NCI-H2171 treated with DMSO at 0.1 percent for 48 hours (cell line): Measurements from ENCODE around the gene SLC45A2.
"Not testable (repeated sequence)": the region's sequence is repeated elsewhere in the genome, so short reads cannot be mapped to it uniquely, and the experiment has no call there.

ENCODE experiments used
- DNase-seq: peaks from one replicate; lab custom pipeline; 2025; lab: John Stamatoyannopoulos, UW

The SLC45A2 gene, protein sequence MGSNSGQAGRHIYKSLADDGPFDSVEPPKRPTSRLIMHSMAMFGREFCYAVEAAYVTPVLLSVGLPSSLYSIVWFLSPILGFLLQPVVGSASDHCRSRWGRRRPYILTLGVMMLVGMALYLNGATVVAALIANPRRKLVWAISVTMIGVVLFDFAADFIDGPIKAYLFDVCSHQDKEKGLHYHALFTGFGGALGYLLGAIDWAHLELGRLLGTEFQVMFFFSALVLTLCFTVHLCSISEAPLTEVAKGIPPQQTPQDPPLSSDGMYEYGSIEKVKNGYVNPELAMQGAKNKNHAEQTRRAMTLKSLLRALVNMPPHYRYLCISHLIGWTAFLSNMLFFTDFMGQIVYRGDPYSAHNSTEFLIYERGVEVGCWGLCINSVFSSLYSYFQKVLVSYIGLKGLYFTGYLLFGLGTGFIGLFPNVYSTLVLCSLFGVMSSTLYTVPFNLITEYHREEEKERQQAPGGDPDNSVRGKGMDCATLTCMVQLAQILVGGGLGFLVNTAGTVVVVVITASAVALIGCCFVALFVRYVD

GRCh38 chr5:33984671-33985124, at the start of gene SLC45A2:
SLC45A2 (minus strand) TSS chr5:33984693; CDS start chr5:33984583, 110 bp downstream.
- DNase-seq, result no peak

GRCh38 chr5:34031966-34032365, 47.5 kb upstream of the SLC45A2 start:
- DNase-seq, result no peak

DNA sequence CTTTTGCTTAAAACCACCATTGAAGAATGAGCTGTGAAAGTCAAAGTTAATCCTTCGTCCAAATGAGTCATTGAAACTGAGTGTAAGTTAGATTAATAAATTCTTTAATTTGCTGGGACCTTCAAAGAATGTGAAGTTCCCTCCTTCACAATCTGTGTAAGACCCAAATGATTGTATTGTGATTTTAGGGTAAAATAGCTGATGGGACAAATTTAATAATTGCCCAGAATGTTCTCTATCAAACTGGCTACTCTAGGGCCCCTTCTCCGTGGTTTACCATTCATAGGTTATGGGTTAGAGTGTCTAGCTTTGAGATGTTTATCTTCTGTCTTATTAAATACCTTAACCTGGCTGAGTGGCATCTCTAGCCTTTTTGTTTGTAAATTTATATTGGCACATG, 46.6 kb upstream of the SLC45A2 start:
- DNase-seq, result no peak

DNA sequence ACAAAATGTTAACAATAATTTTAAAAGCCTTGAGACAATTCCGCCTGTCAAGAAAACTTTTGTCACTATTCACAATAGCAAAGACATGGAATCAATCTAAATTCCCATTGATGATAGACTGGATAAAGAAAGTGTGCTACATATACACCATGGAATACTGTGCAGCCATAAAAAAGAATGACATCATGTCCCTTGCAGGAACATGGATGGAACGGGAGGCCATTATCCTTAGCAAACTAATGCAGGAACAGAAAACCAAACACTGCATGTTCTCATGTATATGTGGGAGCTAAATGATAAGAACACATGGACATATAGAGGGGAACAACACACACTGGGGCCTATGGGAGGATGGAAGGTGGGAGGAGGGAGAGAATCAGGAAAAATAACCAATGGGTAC, 46.1 kb upstream of the SLC45A2 start:
- not testable (repeated sequence) for DNase-seq

DNA sequence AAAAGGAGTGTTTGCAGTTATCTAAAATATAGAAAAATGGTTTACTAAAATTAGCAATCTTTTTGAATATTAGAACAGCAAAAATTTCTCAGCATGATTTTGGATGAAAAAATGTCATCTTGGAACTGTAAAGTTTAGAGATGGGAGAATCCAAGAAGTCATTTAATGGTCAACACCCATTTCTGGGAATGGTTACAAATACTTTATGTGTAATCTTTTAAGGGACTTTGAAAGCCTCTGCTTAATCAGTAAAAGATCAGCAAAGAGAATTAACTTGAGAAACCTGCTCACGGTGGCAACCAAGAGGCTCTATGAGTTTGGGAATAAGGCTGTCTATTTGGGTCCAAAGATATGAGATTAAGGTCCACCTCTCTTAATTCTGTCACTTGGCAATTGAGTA, 45.6 kb upstream of the SLC45A2 start:
- DNase-seq, result no peak

DNA sequence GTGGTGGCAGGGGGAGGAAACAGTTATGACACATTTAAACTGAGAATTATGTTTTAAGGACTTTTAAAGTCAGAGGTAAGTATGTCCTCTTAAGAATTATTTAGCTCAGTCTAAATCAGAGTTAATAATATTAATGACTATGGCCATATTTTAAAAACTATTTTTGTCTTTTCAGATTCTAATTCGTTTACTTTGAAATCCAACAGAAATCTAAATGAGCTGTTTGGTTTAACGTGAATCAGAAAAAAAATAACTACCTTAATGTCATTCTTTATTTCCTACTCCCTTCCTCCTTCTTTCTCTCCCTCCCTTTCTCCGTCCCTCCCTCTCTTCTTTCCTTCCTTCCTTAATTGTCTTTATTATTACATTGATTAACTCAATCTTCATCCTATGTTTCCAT, 43.9 kb upstream of the SLC45A2 start:
- DNase-seq, result no peak

GRCh38 chr5:34026089-34026761, 41.7 kb upstream of the SLC45A2 start:
- no peak for DNase-seq

DNA sequence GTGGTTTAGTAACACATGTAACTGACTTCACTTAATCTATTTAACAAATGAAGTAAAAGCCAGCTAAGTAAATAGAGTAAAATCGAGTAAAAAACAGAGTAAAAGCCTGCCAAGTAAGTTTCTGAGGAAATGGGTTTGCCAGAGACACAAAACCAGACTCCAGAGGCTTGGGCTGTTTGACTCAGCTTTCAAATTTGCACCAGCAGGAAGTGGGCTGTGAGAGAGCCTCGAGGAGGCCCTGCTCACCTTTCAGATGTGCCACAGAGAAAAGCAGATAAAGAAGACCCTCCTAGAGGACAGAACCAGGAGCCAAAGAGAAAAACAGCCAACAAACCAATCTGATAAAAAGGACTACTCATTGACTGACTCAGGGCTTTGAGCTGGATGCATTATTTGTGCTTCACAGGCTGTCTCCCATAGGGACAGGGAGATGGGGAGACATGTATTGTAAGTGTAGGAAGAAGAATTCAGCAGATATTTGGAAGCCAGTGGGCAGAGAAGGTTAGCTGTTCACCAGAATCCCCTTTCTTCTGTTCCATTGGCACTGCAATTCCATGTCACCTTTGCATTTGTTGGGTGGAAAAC, 37.7 kb upstream of the SLC45A2 start:
- no peak for DNase-seq

DNA sequence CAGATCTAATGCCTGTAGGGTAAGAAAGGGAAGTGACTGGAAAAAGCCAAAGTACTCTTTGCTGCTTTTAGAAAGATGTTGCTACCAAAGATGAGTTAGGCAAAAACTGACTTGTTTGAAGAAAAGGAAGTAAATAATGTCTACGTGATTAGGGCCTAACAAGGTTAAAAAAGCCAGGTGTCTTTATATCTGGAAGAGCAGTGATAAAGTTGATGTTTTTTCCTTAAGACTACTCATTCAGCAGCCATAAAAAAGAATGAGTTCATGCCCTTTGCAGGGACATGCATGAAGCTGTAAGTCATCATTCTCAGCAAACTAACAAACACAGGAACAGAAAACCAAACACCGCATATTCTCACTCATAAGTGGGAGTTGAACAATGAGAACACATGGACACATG, 36.8 kb upstream of the SLC45A2 start:
- no peak for DNase-seq

DNA sequence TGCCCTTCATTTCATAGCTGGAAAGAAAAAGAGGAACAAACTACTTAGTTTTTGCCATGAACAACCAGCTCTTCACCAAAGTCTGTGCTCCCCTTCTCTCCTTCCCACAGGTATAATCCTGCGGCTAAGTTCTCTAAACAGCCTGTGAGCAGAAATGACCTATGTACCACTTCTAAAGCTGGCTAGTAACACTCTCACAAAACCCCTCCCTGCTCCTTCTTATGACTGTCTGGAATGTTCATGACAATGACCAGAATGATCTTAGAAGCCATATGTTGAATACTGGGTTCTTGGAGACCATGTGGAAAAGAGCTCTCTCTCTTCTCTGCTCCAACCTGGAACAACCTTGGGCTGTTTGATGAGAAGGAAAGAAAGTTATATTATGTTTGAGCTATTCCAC, 36.2 kb upstream of the SLC45A2 start:
- no peak for DNase-seq

- DNase-seq, result no peak
Measured at GRCh38 chr5:34017254-34017653, 32.8 kb upstream of the SLC45A2 start.

DNA sequence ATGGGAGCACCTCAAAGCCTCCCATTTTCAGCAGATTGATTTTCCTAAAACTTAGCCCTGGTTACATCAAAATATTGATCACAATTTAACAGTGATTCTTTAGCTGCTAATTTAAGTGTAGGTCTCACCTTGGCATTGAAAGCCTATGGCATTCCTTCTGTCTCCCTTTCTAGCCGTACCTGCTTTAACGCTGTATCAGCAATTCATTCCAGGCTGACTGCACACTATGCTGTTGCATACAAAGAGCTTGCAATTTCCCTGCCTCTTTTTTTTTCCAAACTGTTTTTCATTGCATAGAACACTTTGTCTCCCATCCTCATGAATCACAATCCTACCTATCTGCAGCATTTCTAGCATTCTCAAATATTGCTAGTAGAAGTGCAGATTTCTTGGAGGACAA, 32.3 kb upstream of the SLC45A2 start:
- no peak for DNase-seq

GRCh38 chr5:34016222-34016621, 31.7 kb upstream of the SLC45A2 start:
- no peak for DNase-seq

- no peak for DNase-seq
Measured at GRCh38 chr5:34015120-34015822, 30.8 kb upstream of the SLC45A2 start.

- DNase-seq, result no peak
Measured at GRCh38 chr5:34014626-34015025, 30.1 kb upstream of the SLC45A2 start.

- DNase-seq, result no peak
Measured at GRCh38 chr5:34013547-34013946, 29.1 kb upstream of the SLC45A2 start.

- no peak for DNase-seq
Measured at GRCh38 chr5:34012791-34013190, 28.3 kb upstream of the SLC45A2 start.

DNA sequence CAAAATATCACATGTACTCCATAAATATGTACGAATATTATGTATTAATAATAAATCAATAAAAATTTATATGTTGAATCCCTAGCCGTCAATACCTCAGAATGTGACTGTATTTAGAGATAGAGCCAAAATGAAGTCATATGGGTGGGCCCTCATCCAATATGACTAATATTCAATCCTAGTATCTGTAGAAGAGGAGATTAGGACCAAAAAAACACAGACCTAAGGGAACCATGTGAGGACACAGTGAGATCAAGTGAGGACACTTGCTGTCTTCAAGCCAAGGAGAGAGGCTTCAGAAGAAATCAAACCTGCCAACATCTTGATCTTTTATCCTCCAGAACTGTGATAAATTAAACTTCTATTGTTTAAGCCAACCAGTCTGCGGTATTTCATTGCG, 27.0 kb upstream of the SLC45A2 start:
- DNase-seq, result no peak

GRCh38 chr5:34010146-34010545, 25.7 kb upstream of the SLC45A2 start:
- not testable (repeated sequence) for DNase-seq

DNA sequence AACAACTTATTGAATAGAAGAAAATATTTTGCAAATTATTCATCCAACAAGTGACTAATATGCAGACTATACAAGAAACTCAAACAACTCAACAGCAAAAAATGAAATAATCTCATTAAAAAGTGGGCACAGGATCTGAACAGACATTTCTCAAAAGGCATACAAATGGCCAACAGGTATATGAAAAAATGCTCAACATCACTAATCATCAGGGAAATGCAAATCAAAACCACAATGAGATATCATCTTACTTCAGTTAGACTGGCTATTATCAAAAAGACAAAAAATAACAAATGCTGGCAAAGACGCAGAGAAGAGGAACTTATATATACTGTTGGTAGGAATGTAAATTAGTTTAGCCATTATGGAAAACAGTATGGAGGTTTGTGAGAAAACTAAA, 25.1 kb upstream of the SLC45A2 start:
- DNase-seq, result no peak

DNA sequence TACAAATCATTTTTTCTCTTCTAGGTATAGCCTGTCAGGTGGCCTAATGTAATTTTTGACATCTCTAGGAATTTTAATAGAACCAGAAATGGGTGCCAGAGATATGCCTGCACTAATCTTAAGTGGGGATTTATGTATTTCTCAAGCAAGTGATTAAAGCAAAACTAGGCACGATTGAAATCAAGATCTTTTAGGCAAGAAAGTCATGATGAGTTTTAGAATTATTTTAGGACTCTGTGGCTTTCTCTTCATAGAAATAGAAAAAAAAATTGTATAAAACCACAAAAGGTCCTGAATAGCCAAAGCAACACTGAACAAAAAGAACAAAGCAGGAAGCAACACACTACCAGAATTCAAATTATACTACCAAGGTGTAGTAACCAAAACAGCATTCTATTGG, 24.3 kb upstream of the SLC45A2 start:
- no peak for DNase-seq
